Vagina (tissue), 2 donors: Measurements from ENCODE around the gene SCAF4.
A peak's percentile ranks its signal among the peaks of the same experiment; 100 is the strongest.

Source experiments
- CTCF ChIP-seq, 3 experiments: fragments of 450-650 bp in 2 of 3; fragments of 200-600 bp in 1 of 3; sonication (generic) in 1 of 3; IDR thresholded peaks; one replicate each; pipeline ENCODE4 v1.5.1; 2017 to 2019; ENCODE audit warnings: antibody characterized with exemption in 3 of 3, mild to moderate bottlenecking in 2 of 3, moderate library complexity in 2 of 3
- POLR2A ChIP-seq, 2 donors: fragments of 450-650 bp; IDR thresholded peaks; one replicate each; pipeline ENCODE4 v1.6.1; 2017; ENCODE audit warnings: antibody characterized with exemption in 2 of 2, mild to moderate bottlenecking in 2 of 2, moderate library complexity in 2 of 2
- POLR2AphosphoS5 ChIP-seq, 2 donors: sonication (generic); formaldehyde crosslinking; IDR thresholded peaks; one replicate each; pipeline ENCODE4 v1.9.0; 2017; ENCODE audit warnings: antibody characterized with exemption in 2 of 2, mild to moderate bottlenecking in 2 of 2, low read depth in 1 of 2; ENCODE audit not compliant: insufficient read depth in 1 of 2

DNA sequence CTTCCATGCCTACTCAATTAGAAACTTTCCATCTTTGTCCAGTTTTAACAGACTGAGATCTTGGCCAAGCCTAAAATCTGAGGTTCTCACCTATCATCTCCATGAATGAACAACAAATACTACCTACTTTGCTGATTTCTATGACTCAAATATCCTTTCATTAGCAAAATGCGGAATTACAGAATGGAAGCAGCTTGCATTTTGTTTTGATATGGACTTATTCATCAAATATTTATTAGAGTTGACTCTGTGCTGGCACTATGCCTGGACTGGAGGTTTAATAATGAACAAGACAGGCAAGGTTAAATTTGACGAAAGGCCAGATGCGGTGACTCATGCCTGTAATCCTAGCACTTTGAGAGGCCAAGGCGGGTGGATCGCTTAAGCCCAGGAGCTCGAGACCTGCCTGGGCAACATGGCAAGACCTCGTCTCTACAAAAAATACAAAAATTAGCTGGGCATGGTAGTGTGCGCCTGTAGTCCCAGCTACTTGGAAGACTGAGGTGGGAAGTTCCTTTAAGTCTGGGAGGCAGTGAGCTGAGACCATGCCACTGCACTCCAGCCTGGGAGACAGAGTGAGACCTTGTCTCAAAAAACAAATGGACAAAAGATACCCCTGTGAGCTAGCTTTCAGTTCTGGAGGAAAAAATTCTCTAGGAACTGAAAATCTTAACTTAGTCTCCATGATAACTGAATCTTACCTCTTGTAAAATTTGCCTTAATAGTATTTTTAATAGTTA is 101.8 kb downstream of the SCAF4 start:
- TF ChIP-seq POLR2AphosphoS5 (IDR thresholded peaks at IDR 0.05; ENCODE audit: insufficient read depth in 1 of 2, low read depth in 1 of 2) (peak in 1 of 2 donors; percentile 74), CTCF (IDR thresholded peaks at IDR 0.05) (no peak), POLR2A (IDR thresholded peaks at IDR 0.05) (no peak)
